T47D (cell line): ENCODE data around the gene ITK.
"Not testable (repeated sequence)": the region's sequence is repeated elsewhere in the genome, so short reads cannot be mapped to it uniquely, and the experiment has no call there.

Experiments used
- DNase-seq, 2 experiments: peaks; one replicate each; pipeline versions ENCODE4 v3.0.0 to v3.0.0-alpha.2; 2011 to 2012; ENCODE audit warnings: low read depth in 1 of 2, low spot score in 1 of 2
- JUND ChIP-seq: IDR thresholded peaks from 2 replicates; pipeline ENCODE4 v1.6.1; 2012; ENCODE audit warnings: low read depth
- in situ Hi-C: cut with HindIII; loops from 2 replicates; pipeline ENCODE4 v1.10.0; 2016; ENCODE audit warnings: low sequenced_read_pairs, low pct_unique_long_range_greater_than_20kb

ITK gene

GRCh38 chr5:157182143-157182757 is 1.6 kb downstream of the ITK start:
- TF ChIP-seq JUND: no peak
- no peak for DNase-seq
- in situ Hi-C loops: no loop called here

DNA sequence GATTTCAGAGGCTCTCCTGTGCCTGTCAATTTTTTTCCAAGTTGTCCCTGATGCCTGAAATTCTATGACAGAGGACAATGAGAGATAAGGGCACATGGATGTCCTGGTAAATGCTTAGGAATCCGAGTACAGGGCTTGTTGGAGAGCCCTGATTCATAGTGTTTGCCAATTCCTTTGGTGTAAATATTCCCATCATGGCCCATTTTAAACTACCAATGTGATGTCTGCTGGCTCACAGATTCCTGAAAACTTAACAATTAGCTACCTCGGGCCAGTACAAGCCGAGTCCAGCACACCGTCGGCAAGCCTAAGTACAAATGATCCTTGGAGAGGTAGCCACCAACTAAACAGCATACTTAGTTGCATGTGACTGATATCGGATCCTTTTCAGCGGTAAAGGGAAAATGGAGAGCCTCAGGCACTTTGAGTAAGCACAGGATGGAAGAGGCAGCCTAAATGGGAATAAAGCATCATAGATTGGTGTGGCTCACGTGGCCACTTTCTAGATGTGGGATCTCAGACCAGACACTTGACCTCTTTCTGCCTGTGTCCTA is 3.6 kb downstream of the ITK start:
- in situ Hi-C loops: no loop called here
- DNase-seq: no peak
- TF ChIP-seq JUND: no peak

DNA sequence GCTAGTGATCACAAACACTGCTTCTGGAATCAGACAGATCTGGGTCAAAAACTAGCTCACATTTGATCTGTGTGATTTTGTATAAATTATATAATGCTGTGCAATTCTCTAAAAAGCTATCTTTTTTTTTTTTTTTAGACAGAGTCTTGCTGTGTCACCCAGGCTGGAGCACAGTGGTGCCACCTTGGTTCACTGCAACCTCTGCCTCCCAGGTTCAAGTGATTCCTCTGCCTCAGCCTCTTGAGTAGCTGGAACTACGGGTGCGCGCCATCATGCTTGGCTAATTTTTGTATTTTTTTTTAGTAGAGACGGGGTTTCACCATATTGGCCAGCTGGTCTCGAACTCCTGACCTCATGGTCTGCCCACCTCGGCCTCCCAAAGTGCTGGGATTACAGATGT is 4.5 kb downstream of the ITK start:
- DNase-seq, in situ Hi-C loops: not testable (repeated sequence)

DNA sequence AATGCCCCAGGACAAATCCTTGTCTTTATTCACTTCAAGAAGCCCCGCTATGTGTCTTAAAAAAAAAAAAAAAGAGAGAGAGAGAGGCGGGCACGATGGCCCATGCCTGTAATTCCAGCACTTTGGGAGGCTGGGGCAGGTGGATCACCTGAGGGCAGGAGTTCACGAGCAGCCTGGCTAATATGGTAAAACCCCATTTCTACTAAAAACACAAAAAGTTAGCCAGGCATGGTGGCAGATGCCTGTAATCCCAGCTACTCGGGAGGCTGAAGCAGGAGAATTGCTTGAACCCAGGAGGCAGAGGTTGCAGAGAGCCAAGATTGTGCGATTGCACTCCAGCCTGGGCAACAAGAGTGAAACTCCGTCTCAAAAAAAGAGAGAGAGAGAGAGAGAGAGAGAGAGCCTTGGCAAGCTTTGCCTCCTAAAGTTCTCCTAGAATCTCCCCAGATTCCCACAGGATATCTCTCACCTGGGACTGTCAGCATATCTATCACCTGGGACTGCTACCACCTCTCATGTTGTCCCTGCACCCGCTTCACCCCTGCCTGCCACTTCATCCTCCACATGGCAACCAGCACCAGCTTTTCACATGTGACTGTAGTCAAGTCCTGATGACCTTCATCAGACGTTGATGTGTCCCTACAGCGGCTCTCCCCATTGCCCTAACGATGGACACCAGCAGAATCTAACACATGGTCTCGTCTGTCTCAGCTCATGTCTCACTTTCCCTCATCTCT is 5.8 kb downstream of the ITK start:
- TF ChIP-seq JUND: no peak
- in situ Hi-C loops: no loop called here
- DNase-seq: no peak

GRCh38 chr5:157187046-157187754 is 6.6 kb downstream of the ITK start:
- in situ Hi-C loops: no loop called here
- no peak for DNase-seq
- TF ChIP-seq JUND: no peak

DNA sequence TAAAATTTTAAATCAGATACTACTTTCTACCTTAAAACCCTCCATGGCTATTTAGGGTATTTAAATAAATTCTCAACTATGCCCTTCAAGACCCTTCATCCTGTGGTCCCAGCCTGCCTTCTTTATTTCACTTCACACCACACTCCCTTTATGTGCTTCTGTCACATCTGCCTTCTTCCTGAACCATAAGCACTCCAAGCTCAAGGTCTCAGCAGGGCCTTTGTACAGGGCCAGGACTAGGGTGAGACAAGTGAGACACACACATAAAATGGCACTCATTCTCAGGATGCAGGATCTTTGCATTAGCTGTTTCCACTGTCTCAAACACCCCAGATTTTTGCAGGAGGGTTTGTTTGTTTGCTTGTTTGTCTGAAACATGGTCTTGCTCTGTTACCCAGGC is 7.6 kb downstream of the ITK start:
- no peak for DNase-seq
- TF ChIP-seq JUND: no peak
- in situ Hi-C loops: no loop called here

DNA sequence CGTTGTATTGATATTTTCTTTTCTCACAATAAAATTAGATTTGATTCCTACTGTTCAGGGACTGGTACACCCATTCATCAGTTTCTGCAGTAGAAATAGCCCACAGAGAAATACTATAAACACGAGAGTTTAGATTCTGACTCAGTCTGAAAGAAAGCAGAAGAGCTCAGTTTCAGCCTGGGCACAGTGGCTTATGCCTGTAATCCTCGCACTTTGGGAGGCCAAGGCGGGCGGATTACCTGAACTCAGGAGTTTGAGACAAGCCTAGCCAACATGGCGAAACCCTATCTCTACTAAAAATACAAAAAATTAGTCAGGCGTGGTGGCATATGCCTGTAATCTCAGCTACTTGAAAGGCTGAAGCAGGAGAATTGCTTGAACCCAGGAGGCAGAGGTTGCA is 8.6 kb downstream of the ITK start:
- in situ Hi-C loops: no loop called here
- no peak for TF ChIP-seq JUND
- no peak for DNase-seq

- DNase-seq: no peak
- no peak for TF ChIP-seq JUND
- in situ Hi-C loops: no loop called here
These were observed 13.2 kb downstream of the ITK start for GRCh38 chr5:157193699-157194424.

DNA sequence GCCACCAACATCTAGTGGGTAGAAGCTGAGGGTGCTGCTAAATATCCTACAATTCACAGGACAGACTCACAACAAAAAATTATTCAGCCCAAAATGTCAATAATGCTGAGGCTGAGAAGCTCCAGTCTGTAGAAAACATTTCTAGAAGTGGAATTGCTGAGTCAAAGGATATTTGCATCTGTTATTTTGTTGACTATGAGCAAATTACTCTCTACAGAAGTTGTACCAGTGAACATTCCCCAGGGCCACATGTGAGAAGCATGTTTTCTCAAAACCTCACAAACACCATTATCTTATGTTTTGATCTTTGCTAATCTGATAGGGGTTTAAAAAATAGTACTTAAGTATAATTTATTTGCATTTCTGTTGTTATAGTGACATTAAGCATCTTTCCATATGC is 15.4 kb downstream of the ITK start:
- TF ChIP-seq JUND: no peak
- no peak for DNase-seq
- in situ Hi-C loops: no loop called here

DNA sequence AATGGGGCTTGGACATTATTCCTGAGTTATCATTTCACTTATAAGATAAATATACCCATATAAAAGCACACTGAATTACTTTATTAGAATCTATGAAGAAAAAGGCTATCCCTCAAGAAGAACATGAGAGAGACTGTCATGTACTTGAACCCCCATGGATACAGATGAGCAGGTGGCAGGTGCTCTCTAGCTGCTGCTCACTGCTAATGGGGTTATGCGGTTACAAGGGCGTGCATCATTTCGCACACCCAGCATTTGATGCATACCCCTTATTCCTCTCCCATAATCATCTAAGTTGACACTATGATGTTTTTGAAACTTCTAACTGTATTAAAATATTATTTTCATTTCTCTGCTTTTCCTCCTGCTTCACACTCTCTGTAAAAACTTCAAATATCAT is 16.4 kb downstream of the ITK start:
- no peak for TF ChIP-seq JUND
- in situ Hi-C loops: no loop called here
- no peak for DNase-seq

DNA sequence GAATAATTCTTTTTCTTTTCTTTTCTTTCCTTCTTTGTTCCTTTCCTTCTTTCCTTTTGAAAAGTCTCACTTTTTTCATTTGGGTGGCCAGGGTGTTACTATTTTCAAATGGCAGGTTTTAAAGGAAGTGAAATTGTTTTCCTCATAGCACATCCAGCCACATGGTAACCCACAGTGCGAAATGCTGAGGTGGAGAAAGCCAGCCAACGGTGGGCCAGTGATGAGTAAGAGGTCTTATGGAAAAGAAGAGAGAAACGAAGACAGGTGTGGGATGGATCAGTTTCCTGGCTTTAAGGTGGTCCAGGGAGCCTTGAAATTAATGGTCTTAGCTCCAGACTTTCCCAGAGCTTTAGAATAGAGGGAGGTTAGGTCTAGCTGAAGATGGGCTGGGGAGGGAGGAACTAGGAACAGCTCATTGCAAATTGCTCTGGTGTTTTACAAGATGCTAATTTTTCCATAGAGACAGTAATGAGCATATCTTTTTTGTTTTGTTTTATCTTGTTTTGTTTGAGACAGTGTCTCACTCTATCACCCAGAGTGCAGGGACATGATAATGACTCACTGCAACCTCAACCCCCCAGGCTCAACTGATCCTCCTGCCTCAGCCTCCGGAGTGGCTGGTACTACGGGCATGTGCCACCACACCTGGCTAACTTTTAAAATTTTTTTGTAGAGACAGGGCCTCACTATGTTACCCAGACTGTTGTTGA is 17.8 kb downstream of the ITK start:
- no peak for DNase-seq
- in situ Hi-C loops: no loop called here
- TF ChIP-seq JUND: no peak

- DNase-seq: no peak
- in situ Hi-C loops: no loop called here
- no peak for TF ChIP-seq JUND
These were observed 21.2 kb downstream of the ITK start for GRCh38 chr5:157201857-157202256.
